RWPE2 (cell line): Measurements from ENCODE around the gene CIAPIN1.

Experiments used
- ATAC-seq: fragments of 200-7000 bp; cut with Tn5 transposase; 3 replicates; pipeline ENCODE4 v1.9.1; 2021; ENCODE audit warnings: low read depth
- DNase-seq: peaks from one replicate; pipeline ENCODE4 v3.0.0-alpha.2; 2020; ENCODE audit warnings: low spot score
- H3K27ac ChIP-seq: fragments of 450-650 bp; 2 replicates; pipeline ENCODE4 v1.5.1; 2017; ENCODE audit warnings: mild to moderate bottlenecking; ENCODE audit not compliant: poor library complexity, severe bottlenecking
- H3K27me3 ChIP-seq: fragments of 250-450 bp; sonication (Bioruptor Pico); 2 replicates; pipeline ENCODE4 v1.5.1; 2021; ENCODE audit warnings: mild to moderate bottlenecking, moderate library complexity; ENCODE audit not compliant: insufficient read depth, poor library complexity, severe bottlenecking
- H3K36me3 ChIP-seq: fragments of 250-450 bp; sonication (Bioruptor Pico); 2 replicates; pipeline ENCODE4 v1.5.1; 2020; ENCODE audit warnings: low read depth, mild to moderate bottlenecking, moderate library complexity
- H3K4me1 ChIP-seq: fragments of 250-450 bp; sonication (Bioruptor Pico); 2 replicates; pipeline ENCODE4 v1.5.1; 2021; ENCODE audit warnings: mild to moderate bottlenecking, moderate library complexity; ENCODE audit not compliant: insufficient read depth, poor library complexity, severe bottlenecking
- H3K4me3 ChIP-seq: fragments of 250-450 bp; sonication (Bioruptor Pico); 2 replicates; pipeline ENCODE4 v1.5.1; 2021; ENCODE audit warnings: mild to moderate bottlenecking, moderate library complexity; ENCODE audit not compliant: severe bottlenecking
- H3K9me3 ChIP-seq: fragments of 250-450 bp; sonication (Bioruptor Pico); 2 replicates; pipeline ENCODE4 v1.5.1; 2021; ENCODE audit warnings: mild to moderate bottlenecking, moderate library complexity; ENCODE audit not compliant: severe bottlenecking
- TF ChIP-seq, protein P1 (sequence below): fragments of 450-650 bp; IDR thresholded peaks from one replicate; pipeline ENCODE4 v1.5.1; 2017; ENCODE audit warnings: mild to moderate bottlenecking, moderate library complexity; ENCODE audit not compliant: poor library complexity, severe bottlenecking

Gene CIAPIN1

DNA sequence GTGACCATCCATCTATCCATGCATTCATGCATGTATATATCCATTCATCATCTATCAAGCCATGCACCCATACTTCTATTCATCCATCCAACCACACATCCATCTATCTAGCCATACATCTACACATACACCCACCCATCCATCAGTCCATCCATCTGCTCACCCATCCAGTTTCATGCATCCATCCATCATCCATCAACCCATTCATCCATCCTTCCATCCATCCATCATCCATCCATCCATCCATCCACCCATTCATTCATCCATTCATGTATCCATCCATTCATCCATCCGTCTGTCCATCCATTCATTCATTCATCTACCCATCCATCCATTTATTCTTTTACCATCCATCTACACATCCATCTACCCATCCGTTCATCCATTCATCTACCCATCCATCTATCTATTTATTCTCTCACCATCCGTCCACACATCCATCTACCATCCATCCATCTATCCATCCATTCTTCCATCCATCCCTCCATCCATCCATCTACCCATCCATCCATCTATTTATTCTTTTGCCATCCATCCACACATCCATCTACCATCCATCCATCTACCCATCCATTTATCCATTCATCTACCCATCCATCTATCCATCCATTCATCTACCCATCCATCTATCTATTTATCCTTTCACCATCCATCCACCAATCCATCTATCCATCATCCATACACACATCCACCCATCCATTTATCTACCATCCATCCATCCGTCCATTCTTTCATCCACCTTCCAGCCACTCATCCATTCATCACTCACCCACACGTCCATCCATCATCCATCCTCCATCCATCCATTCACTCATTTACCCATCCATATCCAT lies 39.4 kb downstream of the CIAPIN1 start:
- Histone ChIP-seq H3K4me1 (peaks cover 4% of the 10 kb centered on the region), H3K27ac (no peak overlapping the region), H3K36me3 (no peaks in the 10 kb centered on the region), H3K4me3 (no peak overlapping the region), H3K27me3 (no peaks in the 10 kb centered on the region), H3K9me3 (no peaks in the 10 kb centered on the region)
- DNase-seq (no peak), ATAC-seq (no peak)
- TF ChIP-seq, protein P1, sequence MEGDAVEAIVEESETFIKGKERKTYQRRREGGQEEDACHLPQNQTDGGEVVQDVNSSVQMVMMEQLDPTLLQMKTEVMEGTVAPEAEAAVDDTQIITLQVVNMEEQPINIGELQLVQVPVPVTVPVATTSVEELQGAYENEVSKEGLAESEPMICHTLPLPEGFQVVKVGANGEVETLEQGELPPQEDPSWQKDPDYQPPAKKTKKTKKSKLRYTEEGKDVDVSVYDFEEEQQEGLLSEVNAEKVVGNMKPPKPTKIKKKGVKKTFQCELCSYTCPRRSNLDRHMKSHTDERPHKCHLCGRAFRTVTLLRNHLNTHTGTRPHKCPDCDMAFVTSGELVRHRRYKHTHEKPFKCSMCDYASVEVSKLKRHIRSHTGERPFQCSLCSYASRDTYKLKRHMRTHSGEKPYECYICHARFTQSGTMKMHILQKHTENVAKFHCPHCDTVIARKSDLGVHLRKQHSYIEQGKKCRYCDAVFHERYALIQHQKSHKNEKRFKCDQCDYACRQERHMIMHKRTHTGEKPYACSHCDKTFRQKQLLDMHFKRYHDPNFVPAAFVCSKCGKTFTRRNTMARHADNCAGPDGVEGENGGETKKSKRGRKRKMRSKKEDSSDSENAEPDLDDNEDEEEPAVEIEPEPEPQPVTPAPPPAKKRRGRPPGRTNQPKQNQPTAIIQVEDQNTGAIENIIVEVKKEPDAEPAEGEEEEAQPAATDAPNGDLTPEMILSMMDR: no peak

GRCh38 chr16:57406881-57407280 lies 40.3 kb downstream of the CIAPIN1 start:
- Histone ChIP-seq H3K27ac (no peak overlapping the region), H3K36me3 (no peaks in the 10 kb centered on the region), H3K27me3 (no peaks in the 10 kb centered on the region), H3K4me3 (no peak overlapping the region), H3K4me1 (peaks cover 4% of the 10 kb centered on the region), H3K9me3 (no peaks in the 10 kb centered on the region)
- ATAC-seq (no peak), DNase-seq (no peak)
- TF ChIP-seq, protein P1: no peak

- Histone ChIP-seq H3K36me3 (no peaks in the 10 kb centered on the region), H3K27me3 (no peaks in the 10 kb centered on the region), H3K27ac (no peak overlapping the region), H3K4me1 (peaks cover under 1% of the 10 kb centered on the region), H3K4me3 (no peak overlapping the region), H3K9me3 (no peaks in the 10 kb centered on the region)
- no peak for DNase-seq
- TF ChIP-seq, protein P1: no peak
- no peak; the same call in 2 of the 3 replicates for ATAC-seq
Observed at GRCh38 chr16:57405097-57405496, 42.1 kb downstream of the CIAPIN1 start.

DNA sequence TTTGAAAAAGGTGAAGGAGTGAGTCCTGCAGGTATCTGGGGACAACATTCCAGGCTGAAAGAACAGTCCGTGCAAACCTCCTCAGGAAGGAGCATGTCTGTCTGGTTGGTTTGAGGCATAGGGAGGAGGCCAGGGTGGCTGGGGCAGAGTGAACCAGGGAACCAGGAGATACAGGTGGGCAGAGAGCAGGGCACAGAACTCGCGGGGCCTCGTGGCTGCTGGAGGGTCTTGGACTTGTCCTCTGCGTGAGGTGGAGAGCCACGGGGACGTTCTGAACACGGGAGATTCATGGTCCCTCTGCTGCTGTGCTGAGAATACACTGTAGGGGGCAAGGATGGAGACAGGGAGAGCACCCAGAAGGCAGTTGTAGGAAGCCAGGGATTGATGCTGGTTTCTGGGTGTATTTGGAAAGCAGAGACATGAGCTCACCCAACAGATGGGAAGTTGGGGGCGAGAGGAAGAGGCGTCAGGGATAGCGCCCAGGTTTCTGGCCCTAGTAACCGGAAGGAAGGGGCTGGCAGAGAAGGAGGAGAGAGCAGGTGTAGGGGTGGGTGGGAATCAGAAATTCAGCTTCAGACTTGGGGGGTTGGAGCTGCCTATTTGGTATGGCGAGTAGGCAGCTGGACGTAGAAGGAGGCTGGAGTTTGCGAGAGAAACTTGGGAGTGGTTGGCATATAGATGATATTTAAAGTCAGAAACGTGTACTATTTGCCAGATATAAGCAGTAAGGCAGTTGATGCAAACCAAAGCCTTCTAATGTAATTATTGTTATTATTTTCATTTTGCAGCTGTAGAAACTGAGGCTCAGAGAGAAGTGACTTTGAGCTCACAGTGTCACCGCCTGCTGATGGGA lies 43.0 kb downstream of the CIAPIN1 start, which contains the start of gene CCL17:
TSS of gene CCL17 (plus strand) at position 803 of the 853 bp plus-strand sequence. CDS start 9,166 bp downstream, outside the sequence.
- TF ChIP-seq, protein P1: no peak
- H3K27me3 ChIP-seq: no peaks in the 10 kb centered on the region
- H3K27ac ChIP-seq: no peak within 1 kb of the TSS
- H3K4me1 ChIP-seq: no peaks in the 10 kb centered on the region
- H3K36me3 ChIP-seq: no peaks in the 10 kb centered on the region
- DNase-seq (no peak), ATAC-seq (no peak)
- no peak within 1 kb of the TSS for H3K4me3 ChIP-seq
- H3K9me3 ChIP-seq: no peaks in the 10 kb centered on the region
